H9 (cell line): ENCODE results near the gene NUBPL. TPM values are rescaled to one million over a fixed set of nuclear protein-coding genes. Genes with fewer than 3 reads are reported as not detected.

ENCODE experiments used
- DNase-seq: peaks from one replicate; pipeline ENCODE4 v3.0.0-alpha.2; 2017
- H2AFZ ChIP-seq: one replicate; pipeline ENCODE4 v1.6.1; 2013; ENCODE audit warnings: mild to moderate bottlenecking, low read length, control low read depth, moderate library complexity
- H2AK5ac ChIP-seq: 2 replicates; pipeline ENCODE4 v1.6.1; 2013; ENCODE audit warnings: low read length, control low read depth, mixed read lengths; ENCODE audit not compliant: insufficient read length
- H2BK120ac ChIP-seq: one replicate; pipeline ENCODE4 v1.6.1; 2013; ENCODE audit warnings: low read depth, mild to moderate bottlenecking, low read length, control low read depth, inconsistent platforms; ENCODE audit not compliant: poor library complexity, severe bottlenecking
- H2BK12ac ChIP-seq: 2 replicates; pipeline ENCODE4 v1.6.1; 2013; ENCODE audit warnings: low read length, control low read depth, mixed read lengths, low read depth; ENCODE audit not compliant: insufficient read length
- H2BK15ac ChIP-seq: 2 replicates; pipeline ENCODE4 v1.6.1; 2013; ENCODE audit warnings: low read depth, low read length, control low read depth
- H2BK20ac ChIP-seq: one replicate; pipeline ENCODE4 v1.6.1; 2013; ENCODE audit warnings: low read depth, mild to moderate bottlenecking, low read length, control low read depth, inconsistent platforms; ENCODE audit not compliant: poor library complexity, severe bottlenecking
- H2BK5ac ChIP-seq: 2 replicates; pipeline ENCODE4 v1.6.1; 2013; ENCODE audit warnings: low read length, control low read depth, mixed read lengths; ENCODE audit not compliant: insufficient read length
- H3K14ac ChIP-seq: 2 replicates; pipeline ENCODE4 v1.6.1; 2013; ENCODE audit warnings: low read length, control low read depth; ENCODE audit not compliant: insufficient read depth
- H3K18ac ChIP-seq: 2 replicates; pipeline ENCODE4 v1.6.1; 2013; ENCODE audit warnings: low read depth, mild to moderate bottlenecking, mixed read lengths, low read length, control low read depth; ENCODE audit not compliant: insufficient read length
- H3K23ac ChIP-seq: 2 replicates; pipeline ENCODE4 v1.6.1; 2013; ENCODE audit warnings: low read length, control low read depth, mixed read lengths, low read depth; ENCODE audit not compliant: insufficient read length
- H3K23me2 ChIP-seq: 2 replicates; pipeline ENCODE4 v1.6.1; 2013; ENCODE audit warnings: low read depth, mild to moderate bottlenecking, mixed read lengths, low read length, control low read depth; ENCODE audit not compliant: insufficient read length, poor library complexity, severe bottlenecking
- H3K27ac ChIP-seq: 2 replicates; pipeline ENCODE4 v1.5.1; 2013; ENCODE audit warnings: low read length, control low read depth, mixed read lengths, low read depth; ENCODE audit not compliant: insufficient read length
- H3K27me3 ChIP-seq: 2 replicates; pipeline ENCODE4 v1.6.1; 2013; ENCODE audit warnings: low read length, control low read depth, inconsistent platforms; ENCODE audit not compliant: insufficient read depth
- H3K4ac ChIP-seq: 2 replicates; pipeline ENCODE4 v1.6.1; 2013; ENCODE audit warnings: low read depth, mild to moderate bottlenecking, control low read depth, inconsistent platforms, low read length, moderate library complexity
- H3K4me1 ChIP-seq: 2 replicates; pipeline ENCODE4 v1.6.1; 2013; ENCODE audit warnings: low read length, control low read depth, inconsistent platforms; ENCODE audit not compliant: insufficient read depth
- H3K4me2 ChIP-seq: 2 replicates; pipeline ENCODE4 v1.6.1; 2013; ENCODE audit warnings: low read length, control low read depth, mixed read lengths; ENCODE audit not compliant: insufficient read length, insufficient read depth
- H3K56ac ChIP-seq: 2 replicates; pipeline ENCODE4 v1.6.1; 2013; ENCODE audit warnings: low read depth, mild to moderate bottlenecking, mixed read lengths, low read length, control low read depth; ENCODE audit not compliant: insufficient read length
- H3K79me1 ChIP-seq: 2 replicates; pipeline ENCODE4 v1.6.1; 2013; ENCODE audit warnings: low read depth, mild to moderate bottlenecking, moderate library complexity, low read length, control low read depth, inconsistent platforms; ENCODE audit not compliant: insufficient read depth, poor library complexity, severe bottlenecking
- H3K79me2 ChIP-seq: 2 replicates; pipeline ENCODE4 v1.6.1; 2013; ENCODE audit warnings: low read length, control low read depth, inconsistent platforms; ENCODE audit not compliant: insufficient read depth
- H3K9ac ChIP-seq: 2 replicates; pipeline ENCODE4 v1.6.1; 2013; ENCODE audit warnings: low read length, control low read depth, mixed read lengths; ENCODE audit not compliant: insufficient read length; ENCODE audit errors: extremely low read depth
- H3K9me3 ChIP-seq: one replicate; pipeline ENCODE4 v1.6.1; 2013; ENCODE audit warnings: low read depth, low read length, inconsistent platforms; ENCODE audit not compliant: control insufficient read depth
- H3T11ph ChIP-seq: one replicate; pipeline ENCODE4 v1.6.1; 2013; ENCODE audit warnings: mild to moderate bottlenecking, low read length, control low read depth, inconsistent platforms
- H4K20me1 ChIP-seq: one replicate; pipeline ENCODE4 v1.6.1; 2013; ENCODE audit not compliant: control insufficient read depth, insufficient read length, insufficient read depth
- H4K5ac ChIP-seq: 2 replicates; pipeline ENCODE4 v1.6.1; 2013; ENCODE audit warnings: low read depth, mild to moderate bottlenecking, mixed read lengths, low read length, control low read depth; ENCODE audit not compliant: insufficient read length
- H4K8ac ChIP-seq: replicated peaks from 2 replicates; pipeline ENCODE4 v1.6.1; 2013; ENCODE audit warnings: low read length, control low read depth, mixed read lengths, low read depth; ENCODE audit not compliant: insufficient read length
- H4K91ac ChIP-seq: 2 replicates; pipeline ENCODE4 v1.6.1; 2013; ENCODE audit warnings: low read depth, mild to moderate bottlenecking, moderate library complexity, mixed read lengths, low read length, control low read depth; ENCODE audit not compliant: insufficient read length
- H3K27ac Mint-ChIP-seq, 3 experiments: 2 replicates in 2 of 3; 3 replicates in 1 of 3; pipeline ENCODE4 v1.8.0; 2020 to 2021; ENCODE audit warnings: mixed read lengths in 3 of 3, mild to moderate bottlenecking in 1 of 3, moderate library complexity in 1 of 3
- H3K27me3 Mint-ChIP-seq: 2 replicates; pipeline ENCODE4 v1.8.0; 2021; ENCODE audit warnings: low read depth, mild to moderate bottlenecking, moderate library complexity, mixed read lengths
- H3K36me3 Mint-ChIP-seq, 3 experiments: 2 replicates in 2 of 3; 3 replicates in 1 of 3; pipeline ENCODE4 v1.8.0; 2020 to 2021; ENCODE audit warnings: low read depth in 3 of 3, mixed read lengths in 3 of 3; ENCODE audit not compliant: insufficient read depth in 1 of 3
- H3K4me1 Mint-ChIP-seq, 2 experiments: 2 replicates each; pipeline ENCODE4 v1.8.0; 2020; ENCODE audit warnings: mixed read lengths in 2 of 2
- H3K4me3 Mint-ChIP-seq, 2 experiments: 2 replicates in 1 of 2; 3 replicates in 1 of 2; pipeline ENCODE4 v1.8.0; 2020 to 2021; ENCODE audit warnings: mild to moderate bottlenecking in 2 of 2, mixed read lengths in 2 of 2, moderate library complexity in 1 of 2
- H3K9me3 Mint-ChIP-seq, 2 experiments: 2 replicates in 1 of 2; 3 replicates in 1 of 2; pipeline ENCODE4 v1.8.0; 2020; ENCODE audit warnings: mild to moderate bottlenecking in 2 of 2, mixed read lengths in 2 of 2, moderate library complexity in 1 of 2
- WGBS: extraction: QIAGEN DNeasy Blood & Tissue Kit; methylation state at CpG from one replicate; pipeline ENCODE4 v1.1.7; 2013; ENCODE audit warnings: missing lambda C conversion rate, low lambda C conversion rate, mixed read lengths; ENCODE audit not compliant: insufficient read length; ENCODE audit errors: extremely low coverage; 5-methylcytosine and 5-hydroxymethylcytosine counted together
- total RNA-seq: library from RNA; stranded (reverse); gene quantifications from 2 replicates; pipeline ENCODE4 v1.2.1, GENCODE V29; 2021
- TF ChIP-seq, protein P1 (sequence below): fragments of 200-600 bp; sonication (generic); conservative IDR thresholded peaks from 3 replicates; pipeline ENCODE4 v1.8.0; 2021; ENCODE audit warnings: antibody characterized with exemption, mild to moderate bottlenecking

Gene NUBPL
- total RNA-seq, 1 experiment from 2014 or later: 14.8 TPM

DNA sequence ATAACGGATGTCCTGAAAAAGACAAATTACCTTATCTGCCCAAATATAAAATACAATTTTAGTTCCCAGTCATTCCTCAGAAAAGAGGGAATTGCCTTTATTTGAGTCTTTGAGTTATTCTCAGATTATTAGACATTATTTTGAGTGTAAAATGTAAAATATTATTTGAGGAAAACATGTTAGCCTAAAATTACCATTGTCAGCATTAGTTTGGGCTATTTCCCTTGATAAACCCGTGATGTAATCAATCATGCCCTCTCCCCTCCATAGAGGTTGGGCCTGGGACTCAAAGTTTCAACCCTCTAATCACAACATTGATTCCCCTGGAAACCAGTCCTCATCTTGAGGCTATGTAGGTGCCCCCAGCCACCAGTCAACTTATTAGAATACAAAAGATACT lies 213.4 kb downstream of the NUBPL start:
- Histone ChIP-seq H2BK5ac (no peak overlapping the region), H3K4me2 (no peak overlapping the region), H3K14ac (no peak overlapping the region), H2BK15ac (no peak overlapping the region), H3K18ac (no peak overlapping the region), H3K4ac (no peak overlapping the region), H4K8ac (no peak overlapping the region), H3K27ac (no peak overlapping the region), H3T11ph (no peak overlapping the region), H2BK120ac (no peak overlapping the region), H2AFZ (no peak overlapping the region), H2BK12ac (no peak overlapping the region), H4K5ac (no peak overlapping the region), H3K23ac (no peak overlapping the region), H3K9me3 (no peaks in the 10 kb centered on the region), H2AK5ac (no peak overlapping the region), H2BK20ac (no peak overlapping the region), H4K20me1 (no peaks in the 10 kb centered on the region), H3K27me3 (no peaks in the 10 kb centered on the region), H3K56ac (no peak overlapping the region), H3K4me1 (no peaks in the 10 kb centered on the region; the same call in 1 of the 2 replicates), H3K9ac (no peak overlapping the region), H3K79me1 (no peaks in the 10 kb centered on the region), H3K79me2 (no peaks in the 10 kb centered on the region; the same call in 1 of the 2 replicates), H4K91ac (no peak overlapping the region), H3K23me2 (no peaks in the 10 kb centered on the region)
- H3K4me3 Mint-ChIP-seq: no peak overlapping the region
- H3K36me3 Mint-ChIP-seq: peaks cover 0 to 10% (median 5%) of the 10 kb centered on the region in 3 experiments; a peak in 4 of 7 replicates
- H3K27ac Mint-ChIP-seq: no peak overlapping the region
- no peaks in the 10 kb centered on the region; a peak in 1 of 4 replicates for H3K4me1 Mint-ChIP-seq
- TF ChIP-seq, protein P1, sequence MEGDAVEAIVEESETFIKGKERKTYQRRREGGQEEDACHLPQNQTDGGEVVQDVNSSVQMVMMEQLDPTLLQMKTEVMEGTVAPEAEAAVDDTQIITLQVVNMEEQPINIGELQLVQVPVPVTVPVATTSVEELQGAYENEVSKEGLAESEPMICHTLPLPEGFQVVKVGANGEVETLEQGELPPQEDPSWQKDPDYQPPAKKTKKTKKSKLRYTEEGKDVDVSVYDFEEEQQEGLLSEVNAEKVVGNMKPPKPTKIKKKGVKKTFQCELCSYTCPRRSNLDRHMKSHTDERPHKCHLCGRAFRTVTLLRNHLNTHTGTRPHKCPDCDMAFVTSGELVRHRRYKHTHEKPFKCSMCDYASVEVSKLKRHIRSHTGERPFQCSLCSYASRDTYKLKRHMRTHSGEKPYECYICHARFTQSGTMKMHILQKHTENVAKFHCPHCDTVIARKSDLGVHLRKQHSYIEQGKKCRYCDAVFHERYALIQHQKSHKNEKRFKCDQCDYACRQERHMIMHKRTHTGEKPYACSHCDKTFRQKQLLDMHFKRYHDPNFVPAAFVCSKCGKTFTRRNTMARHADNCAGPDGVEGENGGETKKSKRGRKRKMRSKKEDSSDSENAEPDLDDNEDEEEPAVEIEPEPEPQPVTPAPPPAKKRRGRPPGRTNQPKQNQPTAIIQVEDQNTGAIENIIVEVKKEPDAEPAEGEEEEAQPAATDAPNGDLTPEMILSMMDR: no peak
- no CpG with 5 or more reads among the region's 2 CpGs for WGBS
- peaks cover 13 to 16% of the 10 kb centered on the region in 2 experiments for H3K9me3 Mint-ChIP-seq
- H3K27me3 Mint-ChIP-seq: no peaks in the 10 kb centered on the region
- no peak for DNase-seq
